ENCODE measurements around the gene SLC38A11. TPM values are rescaled to one million over a fixed set of nuclear protein-coding genes. Genes with fewer than 3 reads are reported as not detected.

The SLC38A11 gene
- polyA plus RNA-seq, 1 donor (not counting 4 experiments of a cell fraction or from before 2014, with no cell fraction given): not detected

GRCh38 chr2:164879901-164880535, 75.3 kb downstream of the SLC38A11 start:
- dilution Hi-C loops (cut with MboI; ENCODE audit: extremely low pct_ligation_motif_present, low sequenced_read_pairs): no loop called here
- H3K36me3 ChIP-seq (ENCODE audit: control insufficient read depth in 2 of 2, extremely low read depth in 1 of 2, insufficient read depth in 2 of 2, low read length in 2 of 2): no peaks in the 10 kb centered on the region
- no peak for FAIRE-seq

GRCh38 chr2:164877927-164878326, 77.4 kb downstream of the SLC38A11 start:
- dilution Hi-C loops (cut with MboI; ENCODE audit: extremely low pct_ligation_motif_present, low sequenced_read_pairs): no loop called here
- H3K9me1 ChIP-seq (ENCODE audit: control insufficient read depth, extremely low read depth, insufficient read depth, low read length): no peaks in the 10 kb centered on the region

More at GRCh38 chr2:164879901-164880535, 75.3 kb downstream of the SLC38A11 start:
- no peak for DNase-seq (ENCODE audit: low read depth, low spot score)
- H3K9me1 ChIP-seq (ENCODE audit: control insufficient read depth, extremely low read depth, insufficient read depth, low read length): no peaks in the 10 kb centered on the region
- H4K20me1 ChIP-seq (ENCODE audit: control insufficient read depth, extremely low read depth, insufficient read depth, low read length): no peaks in the 10 kb centered on the region
- no peak for TF ChIP-seq EZH2 (IDR thresholded peaks at IDR 0.05; ENCODE audit: low read length)
- TF ChIP-seq, protein P1, sequence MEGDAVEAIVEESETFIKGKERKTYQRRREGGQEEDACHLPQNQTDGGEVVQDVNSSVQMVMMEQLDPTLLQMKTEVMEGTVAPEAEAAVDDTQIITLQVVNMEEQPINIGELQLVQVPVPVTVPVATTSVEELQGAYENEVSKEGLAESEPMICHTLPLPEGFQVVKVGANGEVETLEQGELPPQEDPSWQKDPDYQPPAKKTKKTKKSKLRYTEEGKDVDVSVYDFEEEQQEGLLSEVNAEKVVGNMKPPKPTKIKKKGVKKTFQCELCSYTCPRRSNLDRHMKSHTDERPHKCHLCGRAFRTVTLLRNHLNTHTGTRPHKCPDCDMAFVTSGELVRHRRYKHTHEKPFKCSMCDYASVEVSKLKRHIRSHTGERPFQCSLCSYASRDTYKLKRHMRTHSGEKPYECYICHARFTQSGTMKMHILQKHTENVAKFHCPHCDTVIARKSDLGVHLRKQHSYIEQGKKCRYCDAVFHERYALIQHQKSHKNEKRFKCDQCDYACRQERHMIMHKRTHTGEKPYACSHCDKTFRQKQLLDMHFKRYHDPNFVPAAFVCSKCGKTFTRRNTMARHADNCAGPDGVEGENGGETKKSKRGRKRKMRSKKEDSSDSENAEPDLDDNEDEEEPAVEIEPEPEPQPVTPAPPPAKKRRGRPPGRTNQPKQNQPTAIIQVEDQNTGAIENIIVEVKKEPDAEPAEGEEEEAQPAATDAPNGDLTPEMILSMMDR (optimal IDR thresholded peaks at IDR 0.05 in 1 of 3, IDR thresholded peaks at IDR 0.05 in 1 of 3, conservative IDR thresholded peaks at IDR 0.05 in 1 of 3; ENCODE audit: extremely low read depth in 1 of 3, insufficient read depth in 2 of 3, low read length in 3 of 3): no peak
- no peak overlapping the region for H3K4me2 ChIP-seq (ENCODE audit: control insufficient read depth, extremely low read depth, insufficient read depth, low read depth, low read length)
- H3K27ac ChIP-seq (ENCODE audit: control insufficient read depth, insufficient read depth, low read length): no peak overlapping the region
- H3K4me1 ChIP-seq (ENCODE audit: control insufficient read depth, extremely low read depth, insufficient read depth, low read length): peaks cover 5% of the 10 kb centered on the region
- H2AFZ ChIP-seq (ENCODE audit: control insufficient read depth, low read length): no peak overlapping the region
- no peak overlapping the region for H3K4me3 ChIP-seq (ENCODE audit: control insufficient read depth in 2 of 3, extremely low read depth in 1 of 3, insufficient read depth in 2 of 3, low read depth in 1 of 3, low read length in 3 of 3)
- H3K9me3 ChIP-seq (ENCODE audit: control insufficient read depth, low read depth, low read length): no peaks in the 10 kb centered on the region
- H3K9ac ChIP-seq (ENCODE audit: control insufficient read depth, extremely low read depth, insufficient read depth, low read length): no peak overlapping the region
- no peaks in the 10 kb centered on the region for H3K79me2 ChIP-seq (ENCODE audit: control insufficient read depth, insufficient read depth, low read length)
- no peaks in the 10 kb centered on the region for H3K27me3 ChIP-seq (ENCODE audit: control insufficient read depth, extremely low read depth, insufficient read depth, low read length)

More at GRCh38 chr2:164877927-164878326, 77.4 kb downstream of the SLC38A11 start:
- Histone ChIP-seq H3K9me3 (ENCODE audit: control insufficient read depth, low read depth, low read length) (no peaks in the 10 kb centered on the region), H2AFZ (ENCODE audit: control insufficient read depth, low read length) (no peak overlapping the region), H4K20me1 (ENCODE audit: control insufficient read depth, extremely low read depth, insufficient read depth, low read length) (no peaks in the 10 kb centered on the region), H3K4me1 (ENCODE audit: control insufficient read depth, extremely low read depth, insufficient read depth, low read length) (peaks cover 13% of the 10 kb centered on the region), H3K9ac (ENCODE audit: control insufficient read depth, extremely low read depth, insufficient read depth, low read length) (no peak overlapping the region), H3K4me2 (ENCODE audit: control insufficient read depth, extremely low read depth, insufficient read depth, low read depth, low read length) (no peak overlapping the region), H3K4me3 (ENCODE audit: control insufficient read depth in 2 of 3, extremely low read depth in 1 of 3, insufficient read depth in 2 of 3, low read depth in 1 of 3, low read length in 3 of 3) (no peak overlapping the region), H3K27ac (ENCODE audit: control insufficient read depth, insufficient read depth, low read length) (no peak overlapping the region), H3K79me2 (ENCODE audit: control insufficient read depth, insufficient read depth, low read length) (no peaks in the 10 kb centered on the region), H3K36me3 (ENCODE audit: control insufficient read depth in 2 of 2, extremely low read depth in 1 of 2, insufficient read depth in 2 of 2, low read length in 2 of 2) (no peaks in the 10 kb centered on the region), H3K27me3 (ENCODE audit: control insufficient read depth, extremely low read depth, insufficient read depth, low read length) (no peaks in the 10 kb centered on the region)
- TF ChIP-seq, protein P1 (optimal IDR thresholded peaks at IDR 0.05 in 1 of 3, IDR thresholded peaks at IDR 0.05 in 1 of 3, conservative IDR thresholded peaks at IDR 0.05 in 1 of 3; ENCODE audit: extremely low read depth in 1 of 3, insufficient read depth in 2 of 3, low read length in 3 of 3): no peak
- no peak for TF ChIP-seq EZH2 (IDR thresholded peaks at IDR 0.05; ENCODE audit: low read length)
- DNase-seq (ENCODE audit: low read depth, low spot score) (no peak), FAIRE-seq (no peak)

Measured in keratinocyte (primary cell).